ENCODE data around the gene SLC2A1. TPM values are rescaled to one million over a fixed set of nuclear protein-coding genes. Genes with fewer than 3 reads are reported as not detected.

SLC2A1 gene
- total and polyA plus RNA-seq, 9 of the 15 experiments (the other 6 are each of a cell fraction or from before 2014, with no cell fraction given): 12.6 to 153 (median 48.0) TPM

DNA sequence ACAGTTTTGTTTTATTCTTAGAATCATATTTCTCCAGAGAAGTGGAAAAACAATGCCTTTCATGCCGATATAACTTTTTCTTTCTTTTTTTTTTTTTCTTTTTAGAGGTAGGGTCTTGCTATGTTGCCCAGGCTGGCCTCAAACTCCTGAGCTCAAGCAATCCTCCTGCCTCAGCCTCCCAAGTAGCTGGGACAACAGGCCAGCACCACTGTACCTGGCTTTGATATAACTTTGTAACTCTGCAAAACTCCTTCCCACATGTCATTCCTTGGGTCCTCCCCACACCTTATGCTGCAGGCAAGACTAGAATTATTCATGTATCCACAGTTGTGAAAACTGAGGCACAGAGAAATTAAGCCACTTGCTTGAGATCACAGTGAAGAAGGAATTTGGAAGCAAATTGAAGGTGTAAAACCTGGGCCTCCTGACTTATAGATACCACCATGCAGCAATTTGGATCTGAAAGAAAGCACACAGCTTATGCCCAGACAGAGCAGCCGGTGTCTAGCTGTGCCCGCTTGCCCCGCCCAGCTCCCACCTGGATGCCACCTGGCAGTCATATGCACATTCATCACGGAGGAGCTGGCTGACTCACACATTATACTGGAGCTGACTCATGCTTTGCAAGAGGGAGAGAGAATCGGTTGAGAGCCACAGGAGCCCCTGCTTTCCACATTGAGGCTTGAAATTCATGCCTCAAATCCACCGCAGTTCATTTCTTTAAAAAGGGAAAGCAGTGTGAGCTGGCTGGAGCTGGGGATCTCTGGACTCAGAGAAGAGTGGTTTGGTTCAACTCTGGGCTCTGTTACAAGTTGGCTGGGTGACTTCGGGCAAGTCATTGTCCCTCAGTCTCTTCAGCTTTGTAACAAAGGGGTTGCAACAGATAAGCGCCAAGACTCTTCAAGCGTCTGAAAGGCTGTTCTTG is 8.3 kb upstream of the SLC2A1 start (continued):
- TF ChIP-seq ATF2 (CRISPR knock-in tag; IDR thresholded peaks at IDR 0.05) (no peak), MYC (IDR thresholded peaks at IDR 0.05; ENCODE audit: low read depth, low read length) (peak; percentile 37; the same call in 1 of the 2 replicates), MYC (CRISPR knock-in tag; IDR thresholded peaks at IDR 0.05; ENCODE audit: borderline replicate concordance, low read depth) (no peak), ZNF197 (CRISPR knock-in tag; IDR thresholded peaks at IDR 0.05; ENCODE audit: low read depth) (no peak), SRSF9 (IDR thresholded peaks at IDR 0.05; ENCODE audit: borderline replicate concordance, low read depth, low read length) (no peak), RBFOX2 (IDR thresholded peaks at IDR 0.05; ENCODE audit: low read depth, low read length) (no peak), ZNF280B (CRISPR knock-in tag; IDR thresholded peaks at IDR 0.05) (no peak), ZC3H4 (CRISPR knock-in tag; IDR thresholded peaks at IDR 0.05; ENCODE audit: borderline replicate concordance) (no peak), ZNF561 (CRISPR knock-in tag; conservative IDR thresholded peaks at IDR 0.05) (no peak), NFYB (IDR thresholded peaks at IDR 0.05; ENCODE audit: extremely low read depth, insufficient read length) (no peak), ZBTB17 (CRISPR knock-in tag; IDR thresholded peaks at IDR 0.05) (peak; percentile 66; the same call in 1 of the 2 replicates), TFAP4 (CRISPR knock-in tag; IDR thresholded peaks at IDR 0.05; ENCODE audit: borderline replicate concordance) (peak; percentile 84; the same call in 1 of the 2 replicates), AFF1 (IDR thresholded peaks at IDR 0.05; ENCODE audit: low read depth in 1 of 2, partially characterized antibody in 2 of 2) (no peak)
- TF ChIP-seq, protein P1, sequence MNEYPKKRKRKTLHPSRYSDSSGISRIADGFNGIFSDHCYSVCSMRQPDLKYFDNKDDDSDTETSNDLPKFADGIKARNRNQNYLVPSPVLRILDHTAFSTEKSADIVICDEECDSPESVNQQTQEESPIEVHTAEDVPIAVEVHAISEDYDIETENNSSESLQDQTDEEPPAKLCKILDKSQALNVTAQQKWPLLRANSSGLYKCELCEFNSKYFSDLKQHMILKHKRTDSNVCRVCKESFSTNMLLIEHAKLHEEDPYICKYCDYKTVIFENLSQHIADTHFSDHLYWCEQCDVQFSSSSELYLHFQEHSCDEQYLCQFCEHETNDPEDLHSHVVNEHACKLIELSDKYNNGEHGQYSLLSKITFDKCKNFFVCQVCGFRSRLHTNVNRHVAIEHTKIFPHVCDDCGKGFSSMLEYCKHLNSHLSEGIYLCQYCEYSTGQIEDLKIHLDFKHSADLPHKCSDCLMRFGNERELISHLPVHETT (CRISPR knock-in tag; conservative IDR thresholded peaks at IDR 0.05 in 1 of 2, IDR thresholded peaks at IDR 0.05 in 1 of 2): 0 out of 4 replicates have a peak, but pooled peaks of 1 of the 2 experiments have one; percentile 56
